GM13976 (cell line): ENCODE measurements around the gene DAZAP1.

Experiments used
- DNase-seq: peaks from one replicate; pipeline ENCODE4 v3.0.0; 2012; ENCODE audit warnings: low spot score
- CTCF ChIP-seq: IDR thresholded peaks from 2 replicates; pipeline ENCODE4 v1.5.1; 2012; ENCODE audit warnings: borderline replicate concordance, mild to moderate bottlenecking; ENCODE audit not compliant: insufficient read depth; ENCODE audit errors: extremely low read depth, missing control alignments, control extremely low read depth
- in situ Hi-C: fragments of 300-500 bp; cut with MboI; formaldehyde crosslinking; loops from one replicate; pipeline ENCODE4 v1.12.0; 2022; ENCODE audit warnings: low sequenced_read_pairs, mixed read lengths, inconsistent platforms; ENCODE audit not compliant: unreplicated experiment

DAZAP1 gene

GRCh38 chr19:1377176-1377964, 30.0 kb upstream of the DAZAP1 start:
- no peak for DNase-seq
- in situ Hi-C loops, result no loop called here
- no peak for TF ChIP-seq CTCF

GRCh38 chr19:1377965-1378785, 29.2 kb upstream of the DAZAP1 start:
- in situ Hi-C loops, result no loop called here
- TF ChIP-seq CTCF, result no peak
- no peak for DNase-seq

GRCh38 chr19:1379126-1379905, 28.1 kb upstream of the DAZAP1 start:
- in situ Hi-C loops, result no loop called here
- TF ChIP-seq CTCF, result no peak
- DNase-seq, result no peak

GRCh38 chr19:1379961-1380489, 27.4 kb upstream of the DAZAP1 start:
- no peak for TF ChIP-seq CTCF
- DNase-seq, result no peak
- in situ Hi-C loops, result no loop called here

GRCh38 chr19:1382250-1382649, 25.1 kb upstream of the DAZAP1 start:
- DNase-seq, result no peak
- in situ Hi-C loops, result no loop called here
- TF ChIP-seq CTCF, result no peak

GRCh38 chr19:1383017-1383311, 24.4 kb upstream of the DAZAP1 start:
- in situ Hi-C loops, result no loop called here
- no peak for DNase-seq
- TF ChIP-seq CTCF, result no peak
